Neural cell (in vitro differentiated cells): Measurements from ENCODE around the gene C3orf62. TPM values are rescaled to one million over a fixed set of nuclear protein-coding genes. Genes with fewer than 3 reads are reported as not detected.

Experiments used
- H2AFZ ChIP-seq: fragments of 200-600, 300-800 bp; sonication (generic), shearing (Covaris generic); 2 replicates; pipeline ENCODE4 v1.6.0; 2014; ENCODE audit warnings: low read depth, mild to moderate bottlenecking, antibody characterized with exemption, low read length, moderate library complexity
- H3F3A ChIP-seq: fragments of 200-600 bp; shearing (Covaris generic); 2 replicates; pipeline ENCODE4 v1.6.1; 2016; ENCODE audit warnings: mild to moderate bottlenecking, moderate library complexity, mixed read lengths, antibody characterized with exemption, low read length; ENCODE audit not compliant: insufficient read depth, poor library complexity, severe bottlenecking
- H3K27ac ChIP-seq: fragments of 200-600, 300-800 bp; sonication (generic), shearing (Covaris generic); 2 replicates; pipeline ENCODE4 v1.5.1; 2014; ENCODE audit warnings: mild to moderate bottlenecking, low read length, moderate library complexity
- H3K27me3 ChIP-seq: fragments of 300-800, 200-600 bp; sonication (generic), shearing (Covaris generic); 2 replicates; pipeline ENCODE4 v1.6.0; 2014; ENCODE audit warnings: mild to moderate bottlenecking, low read depth, low read length, moderate library complexity; ENCODE audit not compliant: insufficient read depth
- H3K36me3 ChIP-seq: fragments of 300-800, 200-600 bp; sonication (generic), shearing (Covaris generic); 2 replicates; pipeline ENCODE4 v1.5.1; 2014; ENCODE audit warnings: mild to moderate bottlenecking, antibody characterized with exemption, low read length, moderate library complexity; ENCODE audit not compliant: insufficient read depth
- H3K4me2 ChIP-seq: fragments of 300-800, 200-600 bp; sonication (generic), shearing (Covaris generic); 2 replicates; pipeline ENCODE4 v1.6.0; 2014; ENCODE audit warnings: mild to moderate bottlenecking, low read length
- H3K4me3 ChIP-seq: fragments of 300-800, 200-600 bp; sonication (generic), shearing (Covaris generic); 2 replicates; pipeline ENCODE4 v1.5.1; 2014; ENCODE audit warnings: mild to moderate bottlenecking, low read length, moderate library complexity
- H3K79me2 ChIP-seq: fragments of 200-600 bp; shearing (Covaris generic); replicated peaks from 2 replicates; pipeline ENCODE4 v1.6.0; 2014; ENCODE audit warnings: mild to moderate bottlenecking, low read length, moderate library complexity; ENCODE audit not compliant: insufficient read depth
- H3K9ac ChIP-seq: fragments of 300-800, 200-600 bp; sonication (generic), shearing (Covaris generic); 2 replicates; pipeline ENCODE4 v1.6.1; 2016; ENCODE audit warnings: mild to moderate bottlenecking, low read length, mixed read lengths
- H3K9me2 ChIP-seq: fragments of 200-600 bp; shearing (Covaris generic); 2 replicates; pipeline ENCODE4 v1.6.1; 2016; ENCODE audit warnings: mild to moderate bottlenecking, low read length, mixed read lengths; ENCODE audit not compliant: insufficient read depth
- H3K9me3 ChIP-seq: fragments of 200-600, 300-800 bp; sonication (generic), shearing (Covaris generic); 2 replicates; pipeline ENCODE4 v1.6.1; 2016; ENCODE audit warnings: mild to moderate bottlenecking, mixed run types, low read length, moderate library complexity, mixed read lengths
- H4K20me1 ChIP-seq: fragments of 200-600 bp; shearing (Covaris generic); 2 replicates; pipeline ENCODE4 v1.6.1; 2016; ENCODE audit warnings: mild to moderate bottlenecking, mixed run types; ENCODE audit not compliant: insufficient read depth
- EP300 ChIP-seq: fragments of 450-650 bp; conservative IDR thresholded peaks from 2 replicates; pipeline ENCODE4 v1.6.1; 2014; ENCODE audit warnings: antibody characterized with exemption, mild to moderate bottlenecking, moderate library complexity; ENCODE audit not compliant: poor library complexity, severe bottlenecking
- EZH2 ChIP-seq: fragments of 200-600, 300-800 bp; shearing (Covaris generic), sonication (generic); IDR thresholded peaks from 2 replicates; pipeline ENCODE4 v1.6.1; 2014; ENCODE audit warnings: antibody characterized with exemption, low read length, borderline replicate concordance, mild to moderate bottlenecking; ENCODE audit not compliant: insufficient read depth, poor library complexity, severe bottlenecking
- MXI1 ChIP-seq: fragments of 450-650 bp; conservative IDR thresholded peaks from 2 replicates; pipeline ENCODE4 v1.6.1; 2014; ENCODE audit warnings: antibody characterized with exemption, mild to moderate bottlenecking; ENCODE audit not compliant: poor library complexity, severe bottlenecking
- POLR2AphosphoS5 ChIP-seq: IDR thresholded peaks from 2 replicates; pipeline ENCODE4 v1.6.1; 2012
- RAD21 ChIP-seq: fragments of 450-650 bp; conservative IDR thresholded peaks from 2 replicates; pipeline ENCODE4 v1.6.1; 2014; ENCODE audit warnings: antibody characterized with exemption, mild to moderate bottlenecking, moderate library complexity
- SMC3 ChIP-seq: fragments of 450-650 bp; conservative IDR thresholded peaks from 2 replicates; pipeline ENCODE4 v1.6.1; 2014; ENCODE audit warnings: antibody characterized with exemption, mild to moderate bottlenecking, moderate library complexity; ENCODE audit not compliant: poor library complexity
- TAF1 ChIP-seq: IDR thresholded peaks from 2 replicates; pipeline ENCODE4 v1.6.1; 2012; ENCODE audit warnings: low read depth
- polyA plus RNA-seq: library from polyadenylated mRNA; depleted of rRNA; stranded (reverse); fragments of >200 nt; gene quantifications from 2 replicates; pipeline ENCODE4 v1.2.3, GENCODE V29; 2014
- TF ChIP-seq, protein P1 (sequence below): IDR thresholded peaks from 2 replicates; pipeline ENCODE4 v1.6.1; 2012; ENCODE audit warnings: borderline replicate concordance
- TF ChIP-seq, protein P2 (sequence below): fragments of 450-650 bp; IDR thresholded peaks from 2 replicates; pipeline ENCODE4 v1.5.1; 2014; ENCODE audit warnings: antibody characterized with exemption, mild to moderate bottlenecking, moderate library complexity; ENCODE audit not compliant: poor library complexity, severe bottlenecking

The C3orf62 gene
- polyA plus RNA-seq, 1 donor from 2014 or later = 15.6 TPM

DNA sequence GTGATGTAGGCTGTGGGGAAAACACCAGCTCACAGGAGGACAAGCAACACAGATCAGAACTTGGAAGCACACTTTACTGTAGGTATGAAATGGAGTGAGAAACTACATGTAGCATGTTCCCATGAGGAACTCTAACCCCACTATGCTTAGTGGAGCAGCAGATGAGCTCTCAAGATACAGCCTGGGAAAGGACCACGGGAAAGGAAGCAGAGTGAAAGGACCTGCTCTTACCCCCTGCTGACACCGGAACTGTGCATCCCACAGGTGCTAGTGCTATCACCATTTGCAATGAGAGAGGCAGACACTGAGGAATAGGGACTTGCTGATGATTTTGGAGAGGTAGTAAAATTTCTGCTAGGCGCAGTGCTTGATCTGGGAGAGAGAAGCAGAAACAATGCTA is 34.3 kb upstream of the C3orf62 start:
- Histone ChIP-seq H3K9me2 (no peaks in the 10 kb centered on the region), H3K27ac (no peak overlapping the region), H2AFZ (no peak overlapping the region), H3K27me3 (no peaks in the 10 kb centered on the region), H4K20me1 (no peaks in the 10 kb centered on the region), H3K79me2 (no peaks in the 10 kb centered on the region), H3K4me3 (no peak overlapping the region), H3F3A (no peaks in the 10 kb centered on the region), H3K9ac (no peak overlapping the region), H3K36me3 (peaks cover 3% of the 10 kb centered on the region), H3K9me3 (no peaks in the 10 kb centered on the region), H3K4me2 (no peak overlapping the region)
- TF ChIP-seq POLR2AphosphoS5 = no peak
- TF ChIP-seq EP300 = no peak
- TF ChIP-seq SMC3 = no peak
- no peak for TF ChIP-seq TAF1
- no peak for TF ChIP-seq MXI1
- no peak for TF ChIP-seq EZH2
- TF ChIP-seq, protein P1, sequence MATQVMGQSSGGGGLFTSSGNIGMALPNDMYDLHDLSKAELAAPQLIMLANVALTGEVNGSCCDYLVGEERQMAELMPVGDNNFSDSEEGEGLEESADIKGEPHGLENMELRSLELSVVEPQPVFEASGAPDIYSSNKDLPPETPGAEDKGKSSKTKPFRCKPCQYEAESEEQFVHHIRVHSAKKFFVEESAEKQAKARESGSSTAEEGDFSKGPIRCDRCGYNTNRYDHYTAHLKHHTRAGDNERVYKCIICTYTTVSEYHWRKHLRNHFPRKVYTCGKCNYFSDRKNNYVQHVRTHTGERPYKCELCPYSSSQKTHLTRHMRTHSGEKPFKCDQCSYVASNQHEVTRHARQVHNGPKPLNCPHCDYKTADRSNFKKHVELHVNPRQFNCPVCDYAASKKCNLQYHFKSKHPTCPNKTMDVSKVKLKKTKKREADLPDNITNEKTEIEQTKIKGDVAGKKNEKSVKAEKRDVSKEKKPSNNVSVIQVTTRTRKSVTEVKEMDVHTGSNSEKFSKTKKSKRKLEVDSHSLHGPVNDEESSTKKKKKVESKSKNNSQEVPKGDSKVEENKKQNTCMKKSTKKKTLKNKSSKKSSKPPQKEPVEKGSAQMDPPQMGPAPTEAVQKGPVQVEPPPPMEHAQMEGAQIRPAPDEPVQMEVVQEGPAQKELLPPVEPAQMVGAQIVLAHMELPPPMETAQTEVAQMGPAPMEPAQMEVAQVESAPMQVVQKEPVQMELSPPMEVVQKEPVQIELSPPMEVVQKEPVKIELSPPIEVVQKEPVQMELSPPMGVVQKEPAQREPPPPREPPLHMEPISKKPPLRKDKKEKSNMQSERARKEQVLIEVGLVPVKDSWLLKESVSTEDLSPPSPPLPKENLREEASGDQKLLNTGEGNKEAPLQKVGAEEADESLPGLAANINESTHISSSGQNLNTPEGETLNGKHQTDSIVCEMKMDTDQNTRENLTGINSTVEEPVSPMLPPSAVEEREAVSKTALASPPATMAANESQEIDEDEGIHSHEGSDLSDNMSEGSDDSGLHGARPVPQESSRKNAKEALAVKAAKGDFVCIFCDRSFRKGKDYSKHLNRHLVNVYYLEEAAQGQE = no peak
- no peak for TF ChIP-seq RAD21
- TF ChIP-seq, protein P2, sequence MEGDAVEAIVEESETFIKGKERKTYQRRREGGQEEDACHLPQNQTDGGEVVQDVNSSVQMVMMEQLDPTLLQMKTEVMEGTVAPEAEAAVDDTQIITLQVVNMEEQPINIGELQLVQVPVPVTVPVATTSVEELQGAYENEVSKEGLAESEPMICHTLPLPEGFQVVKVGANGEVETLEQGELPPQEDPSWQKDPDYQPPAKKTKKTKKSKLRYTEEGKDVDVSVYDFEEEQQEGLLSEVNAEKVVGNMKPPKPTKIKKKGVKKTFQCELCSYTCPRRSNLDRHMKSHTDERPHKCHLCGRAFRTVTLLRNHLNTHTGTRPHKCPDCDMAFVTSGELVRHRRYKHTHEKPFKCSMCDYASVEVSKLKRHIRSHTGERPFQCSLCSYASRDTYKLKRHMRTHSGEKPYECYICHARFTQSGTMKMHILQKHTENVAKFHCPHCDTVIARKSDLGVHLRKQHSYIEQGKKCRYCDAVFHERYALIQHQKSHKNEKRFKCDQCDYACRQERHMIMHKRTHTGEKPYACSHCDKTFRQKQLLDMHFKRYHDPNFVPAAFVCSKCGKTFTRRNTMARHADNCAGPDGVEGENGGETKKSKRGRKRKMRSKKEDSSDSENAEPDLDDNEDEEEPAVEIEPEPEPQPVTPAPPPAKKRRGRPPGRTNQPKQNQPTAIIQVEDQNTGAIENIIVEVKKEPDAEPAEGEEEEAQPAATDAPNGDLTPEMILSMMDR = no peak

GRCh38 chr3:49310677-49311076 is 33.6 kb upstream of the C3orf62 start:
- no peak overlapping the region for H3K4me2 ChIP-seq
- no peaks in the 10 kb centered on the region for H3K9me3 ChIP-seq
- H4K20me1 ChIP-seq = no peaks in the 10 kb centered on the region
- H3K27ac ChIP-seq = no peak overlapping the region
- H3K27me3 ChIP-seq = no peaks in the 10 kb centered on the region
- no peak for TF ChIP-seq POLR2AphosphoS5
- no peak for TF ChIP-seq SMC3
- TF ChIP-seq MXI1 = no peak
- TF ChIP-seq EP300 = no peak
- TF ChIP-seq EZH2 = no peak
- TF ChIP-seq, protein P2 = no peak
- H3K9ac ChIP-seq = no peak overlapping the region
- no peak overlapping the region for H2AFZ ChIP-seq
- no peaks in the 10 kb centered on the region for H3F3A ChIP-seq
- no peaks in the 10 kb centered on the region for H3K79me2 ChIP-seq
- peaks cover 3% of the 10 kb centered on the region for H3K36me3 ChIP-seq
- H3K9me2 ChIP-seq = no peaks in the 10 kb centered on the region
- no peak overlapping the region for H3K4me3 ChIP-seq
